HG02840 (cell line): Measurements from ENCODE around the gene EIF2A.
"Not testable (repeated sequence)": the region's sequence is repeated elsewhere in the genome, so short reads cannot be mapped to it uniquely, and the experiment has no call there.

Experiments used
- ATAC-seq: cut with Tn5 transposase; IDR thresholded peaks from one replicate; pipeline ENCODE4 v1.9.1; 2021; ENCODE audit warnings: mild to moderate bottlenecking, moderate library complexity, moderate number of reproducible peaks; ENCODE audit not compliant: unreplicated experiment, low FRiP score

Gene EIF2A

DNA sequence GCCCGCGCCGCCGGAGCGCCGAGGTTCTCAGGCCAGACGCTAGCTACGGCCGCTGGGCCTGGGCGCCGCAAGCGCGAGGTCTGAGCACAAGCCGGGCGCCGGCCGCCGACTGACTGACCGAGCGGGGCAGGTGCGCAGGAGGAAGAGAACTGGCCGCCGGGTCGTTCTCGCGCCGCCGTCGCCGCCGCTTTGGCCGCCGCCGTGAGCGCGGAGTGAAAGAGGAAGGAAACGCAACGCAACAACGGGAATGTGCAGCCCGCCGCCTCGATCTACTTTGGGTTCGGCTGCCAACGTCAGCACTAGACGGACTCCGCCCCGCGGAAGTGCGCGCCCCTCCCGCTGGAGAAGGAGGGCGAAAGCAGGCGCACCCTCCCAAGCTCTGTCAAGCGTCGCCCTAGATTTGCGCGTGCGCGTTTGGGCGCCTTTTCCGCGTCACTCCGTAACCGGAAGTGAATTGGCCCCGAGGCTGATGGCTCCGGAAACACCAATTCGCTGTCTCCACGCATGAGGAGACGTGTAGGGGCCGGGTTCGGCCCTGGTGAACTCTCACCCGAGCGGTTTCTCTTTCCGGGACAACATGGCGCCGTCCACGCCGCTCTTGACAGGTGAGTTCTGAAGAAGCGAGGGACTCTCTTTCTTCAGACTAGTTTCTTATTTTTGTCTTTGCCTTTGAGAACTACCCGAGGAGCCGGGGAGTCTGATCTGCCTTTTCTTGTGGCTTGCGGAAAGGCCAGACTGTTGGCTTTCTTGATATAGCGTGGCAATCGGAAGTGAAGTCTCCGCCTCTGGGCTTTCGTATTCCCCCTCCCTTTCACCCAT, at the start of gene EIF2A, which contains the start of gene SERP1:
TSS of gene EIF2A (plus strand) at position 562 of the 819 bp plus-strand sequence. CDS start at position 578, 16 bp downstream.
TSS of gene SERP1 (minus strand) at position 271 of the 819 bp plus-strand sequence. CDS start 361 bp downstream, outside the sequence.
- ATAC-seq = peak; percentile 94

DNA sequence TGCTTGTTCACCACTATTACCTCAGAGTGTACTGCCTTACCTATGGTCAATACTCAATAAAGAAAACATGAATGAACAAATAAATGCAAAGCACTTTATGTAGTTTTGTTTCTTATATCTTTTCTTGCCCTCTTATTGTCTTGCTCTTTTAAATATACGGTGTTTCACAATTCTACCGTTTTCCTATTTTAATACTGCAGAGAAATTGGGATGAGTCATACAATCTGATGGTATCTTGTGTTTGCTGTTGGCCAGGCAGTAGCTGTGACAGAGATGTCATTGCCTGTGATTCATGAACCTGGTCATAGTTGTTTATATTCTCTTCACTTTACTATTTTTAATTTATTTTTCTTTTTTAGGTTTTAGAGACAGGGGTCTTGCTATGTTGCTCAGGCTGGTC, 48.6 kb upstream of the EIF2A start:
- no peak for ATAC-seq

DNA sequence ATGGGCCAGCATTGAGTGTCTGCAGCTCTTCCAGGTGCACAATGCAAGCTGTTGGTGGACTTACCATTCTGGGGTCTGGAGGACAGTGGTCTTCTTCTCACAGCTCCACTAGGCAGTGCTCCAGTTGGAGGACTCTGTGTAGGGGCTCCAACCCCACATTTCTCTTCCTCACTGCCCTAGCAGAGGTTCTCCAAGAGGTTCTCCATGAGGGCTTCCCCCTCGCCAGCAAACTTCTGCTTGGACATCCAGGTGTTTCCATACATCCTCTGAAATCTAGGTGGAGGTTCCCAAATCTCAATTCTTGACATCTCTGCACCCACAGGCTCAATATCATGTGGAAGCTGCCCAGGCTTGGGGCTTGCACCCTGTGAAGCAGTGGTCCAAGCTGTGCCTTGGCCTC, 45.6 kb upstream of the EIF2A start:
- ATAC-seq = not testable (repeated sequence)

DNA sequence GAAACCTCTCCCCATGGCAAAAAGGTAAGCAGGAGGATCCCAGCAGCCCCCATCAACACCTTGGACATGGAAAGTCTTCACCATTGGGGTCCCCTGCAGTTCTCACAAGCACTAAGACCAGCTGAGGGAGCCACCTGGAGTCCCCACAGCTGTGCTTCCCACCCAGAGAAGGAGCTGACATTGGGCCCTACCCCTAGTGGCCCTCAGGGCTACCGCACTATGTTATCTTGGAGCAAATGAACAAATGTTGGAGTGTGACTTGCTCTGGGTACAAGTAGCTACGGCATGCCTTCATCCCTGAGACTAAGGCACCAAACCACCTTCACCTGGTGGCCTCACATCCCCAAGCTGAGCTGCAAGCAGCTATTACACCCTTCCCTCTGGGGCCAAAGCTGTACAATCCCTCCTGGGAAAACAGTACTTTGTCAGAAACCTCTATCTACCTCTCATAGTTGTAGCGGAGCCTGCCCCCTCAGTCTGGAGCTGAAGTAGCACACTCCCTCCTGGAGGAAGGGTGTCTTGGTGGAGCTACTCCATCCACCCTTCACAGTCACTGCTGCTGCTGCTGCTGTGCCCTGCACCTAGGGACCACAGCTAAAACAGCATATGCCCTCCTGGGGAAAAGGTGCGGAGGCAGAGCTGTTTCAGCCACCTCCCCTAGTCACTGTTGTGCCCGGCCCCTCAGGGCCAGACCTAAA, 43.0 kb upstream of the EIF2A start:
- ATAC-seq = no peak

- ATAC-seq = no peak
Observed at GRCh38 chr3:150504483-150504882, 42.1 kb upstream of the EIF2A start.

GRCh38 chr3:150508401-150508800, 38.2 kb upstream of the EIF2A start:
- no peak for ATAC-seq

DNA sequence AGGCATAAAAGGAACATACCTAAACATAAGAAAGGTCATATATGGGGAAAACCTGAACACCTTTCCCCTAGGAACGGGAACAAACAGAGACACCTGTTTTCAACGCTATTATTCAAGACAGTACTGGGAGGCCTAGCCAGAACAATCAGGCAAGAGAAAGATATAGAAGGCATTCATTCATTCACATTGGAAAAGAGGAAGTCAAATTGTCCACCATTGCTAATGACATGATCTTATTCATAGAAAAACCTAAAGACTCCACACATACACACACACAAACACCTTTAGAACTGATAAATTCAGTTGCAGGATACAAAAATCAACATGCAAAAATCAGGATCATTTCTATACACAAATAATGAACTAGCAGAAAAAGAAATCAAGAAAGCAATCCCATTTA, 36.8 kb upstream of the EIF2A start:
- no peak for ATAC-seq

DNA sequence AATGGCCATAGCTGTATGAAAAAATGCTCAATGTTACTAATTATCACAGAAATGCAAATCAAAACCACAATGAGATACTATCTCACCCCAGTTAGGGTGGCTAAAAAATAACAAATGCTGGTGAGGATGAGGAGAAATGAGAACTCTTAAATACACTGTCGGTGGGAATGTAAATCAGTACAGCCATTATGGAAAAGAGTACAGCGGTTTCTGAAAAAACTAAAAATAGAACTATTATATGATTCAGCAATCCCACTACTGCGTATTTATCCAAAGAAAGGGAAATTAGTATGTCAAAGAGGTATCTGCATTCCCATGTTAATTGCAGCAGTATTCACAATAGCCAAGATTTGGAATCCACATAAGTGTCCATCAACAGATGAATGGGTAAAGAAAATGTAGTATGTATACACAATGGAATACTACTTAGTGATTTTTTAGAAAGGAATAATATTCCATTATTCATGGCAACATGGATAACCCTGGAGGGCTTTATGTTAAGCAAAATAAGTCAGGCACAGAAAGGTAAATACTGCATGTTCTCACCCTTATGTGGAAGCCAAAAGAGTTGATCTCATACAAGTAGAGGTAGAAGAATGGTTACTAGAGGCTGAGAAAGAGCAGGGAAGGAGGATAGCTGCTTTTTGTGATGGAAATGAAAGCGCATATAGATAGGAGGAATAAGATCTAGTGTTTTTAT, 35.3 kb upstream of the EIF2A start:
- no peak for ATAC-seq

DNA sequence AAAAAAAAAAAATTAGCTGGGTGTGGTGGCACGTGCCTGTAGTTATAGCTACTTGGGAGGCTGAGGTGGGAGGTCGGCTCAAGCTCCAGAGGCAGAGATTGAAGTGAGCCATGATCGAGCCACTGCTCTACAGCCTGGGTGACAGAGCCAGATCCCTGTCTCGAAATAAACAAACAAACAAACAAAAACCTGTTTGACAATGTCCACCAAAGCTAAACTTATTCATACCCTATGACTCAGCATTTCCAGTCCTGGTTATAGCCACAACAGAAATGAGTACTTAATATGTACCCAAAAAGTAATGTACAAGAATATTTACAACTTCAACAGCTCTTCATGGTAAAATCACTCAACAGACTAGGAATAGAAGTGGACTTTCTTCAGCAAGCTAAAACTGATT, 31.4 kb upstream of the EIF2A start:
- ATAC-seq = no peak

GRCh38 chr3:150519026-150519425, 27.6 kb upstream of the EIF2A start:
- ATAC-seq = no peak

GRCh38 chr3:150520408-150520807, 26.2 kb upstream of the EIF2A start:
- no peak for ATAC-seq

GRCh38 chr3:150521463-150521862, 25.1 kb upstream of the EIF2A start:
- no peak for ATAC-seq

DNA sequence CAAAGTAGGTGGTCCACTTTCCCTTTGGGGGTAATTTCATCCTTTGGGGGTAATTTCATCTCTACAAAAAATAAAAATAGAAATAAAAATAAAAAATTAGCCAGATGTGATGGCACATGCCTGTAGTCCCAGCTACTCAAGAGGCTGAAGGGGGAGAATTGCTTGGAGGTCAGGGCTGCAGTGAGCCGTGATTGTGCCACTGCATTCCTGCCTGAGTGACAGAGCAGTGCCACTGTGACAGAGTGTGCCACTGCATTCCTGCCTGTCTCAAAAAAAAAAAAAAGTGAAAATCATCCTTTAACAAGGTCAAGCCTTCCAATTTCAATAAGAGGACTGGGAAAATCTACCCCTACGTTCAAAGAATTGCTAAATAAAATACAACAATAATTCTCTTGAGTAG, 23.0 kb upstream of the EIF2A start:
- ATAC-seq = no peak

DNA sequence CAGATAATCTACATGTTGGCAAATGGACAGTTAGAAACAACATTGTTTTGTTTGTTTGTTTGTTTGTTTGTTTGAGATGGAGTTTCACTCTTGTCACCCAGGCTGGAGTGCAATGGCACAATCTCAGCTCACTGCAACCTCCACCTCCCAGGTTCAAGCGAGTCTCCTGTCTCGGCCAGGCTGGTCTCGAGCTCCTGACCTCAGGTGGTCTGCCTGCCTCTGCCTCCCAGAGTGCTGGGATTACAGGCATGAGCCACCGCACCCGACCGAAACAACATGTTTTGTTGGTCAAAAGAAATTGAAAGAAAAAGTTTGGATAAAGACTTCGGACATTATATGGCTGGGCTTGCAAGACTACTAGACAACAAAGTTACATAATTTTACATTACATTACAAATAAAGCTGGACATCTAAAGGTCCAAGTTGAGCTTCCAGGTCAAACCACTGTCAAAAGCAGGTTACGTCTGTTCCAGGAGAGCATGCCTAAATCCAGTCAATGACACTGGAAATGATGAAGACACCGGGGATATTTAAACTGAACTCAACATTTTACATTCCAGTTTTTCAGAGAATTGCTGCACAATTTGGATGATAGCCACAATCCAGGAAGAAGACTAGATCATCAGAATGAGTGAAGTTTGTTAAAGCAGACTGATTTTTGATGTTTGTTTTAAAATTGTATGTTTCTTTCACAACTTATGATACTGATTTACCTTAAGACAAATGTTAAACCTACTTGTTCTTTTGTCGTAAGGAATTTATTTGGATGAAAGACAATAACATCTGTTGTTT, 18.9 kb upstream of the EIF2A start:
- ATAC-seq = no peak

GRCh38 chr3:150528354-150528797, 18.2 kb upstream of the EIF2A start:
- ATAC-seq = no peak

DNA sequence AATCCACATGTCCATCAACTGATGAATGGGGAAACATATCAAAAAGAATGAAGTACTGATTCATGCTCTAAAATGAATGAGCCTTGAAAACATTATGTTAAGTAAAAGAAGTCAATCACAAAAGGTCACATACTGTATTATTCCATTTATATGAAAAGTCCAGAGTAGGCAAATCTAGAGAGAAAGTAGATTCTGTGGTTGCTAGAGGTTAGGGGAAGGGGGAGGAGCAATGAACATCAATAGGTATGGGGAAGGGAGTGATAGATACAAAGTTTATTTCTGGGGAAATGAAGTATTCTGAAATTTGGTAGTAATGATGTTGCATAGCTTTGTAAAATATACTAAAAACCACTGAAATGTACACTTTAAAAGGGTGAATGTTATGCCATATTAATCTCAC, 14.8 kb upstream of the EIF2A start:
- no peak for ATAC-seq

DNA sequence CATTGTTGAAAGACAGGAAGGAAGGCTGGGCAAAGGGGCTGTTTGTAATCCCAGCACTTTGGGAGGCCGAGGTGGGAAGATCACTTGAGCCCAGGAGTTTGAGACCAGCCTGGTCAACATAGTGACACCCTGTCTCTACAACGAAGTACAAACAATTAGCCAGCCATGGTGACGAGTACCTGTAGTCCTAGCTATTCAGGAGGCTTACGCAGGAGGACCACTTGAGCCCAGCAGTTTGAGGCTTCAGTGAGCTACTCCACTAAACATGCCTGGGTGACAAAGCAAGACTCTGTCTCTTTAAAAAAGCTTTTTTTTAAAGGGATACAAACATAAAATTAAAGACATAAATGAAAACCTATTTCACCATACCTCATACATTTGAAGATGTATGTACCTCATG, 11.4 kb upstream of the EIF2A start:
- ATAC-seq = no peak

GRCh38 chr3:150538324-150539208, 8.0 kb upstream of the EIF2A start:
- ATAC-seq = no peak

DNA sequence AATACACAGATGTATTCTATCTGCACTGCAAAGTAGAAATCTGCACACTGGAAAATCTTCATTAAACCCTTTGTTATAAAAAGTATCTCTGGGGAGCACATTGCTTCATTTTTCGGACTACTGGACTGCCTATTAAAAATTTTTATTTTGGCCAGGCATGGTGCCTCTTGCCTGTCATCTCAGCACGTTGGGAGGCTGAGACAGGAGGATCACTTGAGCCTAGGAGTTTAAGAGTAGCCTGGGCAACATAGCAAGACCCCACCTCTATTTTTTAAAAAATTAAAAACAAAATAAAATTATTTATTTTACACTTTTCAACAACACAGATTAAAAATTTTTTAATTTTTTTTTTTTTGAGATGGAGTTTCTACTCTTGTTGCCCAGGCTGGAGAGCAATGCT, 6.3 kb upstream of the EIF2A start:
- ATAC-seq = no peak
